CD4-positive, alpha-beta T cell treated with Interleukin-1 beta for 1 hour (primary cell): ENCODE results near the gene FILIP1.

Experiments
- DNase-seq, 2 donors: peaks; one replicate each; pipeline ENCODE4 v3.0.0-alpha.2; 2020 to 2022

The FILIP1 gene

GRCh38 chr6:75331151-75331550 lies 162.4 kb downstream of the FILIP1 start:
- DNase-seq = no peak

- DNase-seq = no peak
Measured at GRCh38 chr6:75329703-75330102, 163.9 kb downstream of the FILIP1 start.

GRCh38 chr6:75327807-75328206 lies 165.8 kb downstream of the FILIP1 start:
- no peak for DNase-seq

- DNase-seq = no peak
Measured at GRCh38 chr6:75326557-75327258, 166.9 kb downstream of the FILIP1 start.

- no peak for DNase-seq
Measured at GRCh38 chr6:75318900-75319299, 174.7 kb downstream of the FILIP1 start.

GRCh38 chr6:75317503-75318206 lies 175.9 kb downstream of the FILIP1 start:
- no peak for DNase-seq

GRCh38 chr6:75315978-75316377 lies 177.6 kb downstream of the FILIP1 start:
- DNase-seq = no peak

- no peak for DNase-seq
Measured at GRCh38 chr6:75308250-75308988, 185.2 kb downstream of the FILIP1 start.

- no peak for DNase-seq
Measured at GRCh38 chr6:75307364-75308004, 186.1 kb downstream of the FILIP1 start.

GRCh38 chr6:75306064-75306463 lies 187.5 kb downstream of the FILIP1 start:
- DNase-seq = no peak

- no peak for DNase-seq
Measured at GRCh38 chr6:75305573-75305972, 188.0 kb downstream of the FILIP1 start.

GRCh38 chr6:75302280-75302679 lies 191.3 kb downstream of the FILIP1 start:
- DNase-seq = no peak

- DNase-seq = no peak
Measured at GRCh38 chr6:75301537-75301936, 192.1 kb downstream of the FILIP1 start.

GRCh38 chr6:75301088-75301487 lies 192.5 kb downstream of the FILIP1 start:
- DNase-seq = no peak

- no peak for DNase-seq
Measured at GRCh38 chr6:75300531-75300855, 193.1 kb downstream of the FILIP1 start.

GRCh38 chr6:75299801-75300530 lies 193.6 kb downstream of the FILIP1 start:
- DNase-seq = no peak

GRCh38 chr6:75296811-75297779 lies 196.5 kb downstream of the FILIP1 start:
- peak in 1 of 2 donors; percentile 71 for DNase-seq

- no peak for DNase-seq
Measured at GRCh38 chr6:75292555-75292954, 201.0 kb downstream of the FILIP1 start.

- no peak for DNase-seq
Measured at GRCh38 chr6:75291744-75292143, 201.9 kb downstream of the FILIP1 start.

- no peak for DNase-seq
Measured at GRCh38 chr6:75291331-75291730, 202.3 kb downstream of the FILIP1 start.

GRCh38 chr6:75290136-75290945 lies 203.3 kb downstream of the FILIP1 start:
- no peak for DNase-seq
